Activated T-cell treated with anti-CD3 and anti-CD28 coated beads for 4 hours (primary cell): ENCODE data around the gene CCDC177.

Experiments used
- DNase-seq: peaks from one replicate; pipeline ENCODE4 v3.0.0-alpha.2; 2020

Gene CCDC177

DNA sequence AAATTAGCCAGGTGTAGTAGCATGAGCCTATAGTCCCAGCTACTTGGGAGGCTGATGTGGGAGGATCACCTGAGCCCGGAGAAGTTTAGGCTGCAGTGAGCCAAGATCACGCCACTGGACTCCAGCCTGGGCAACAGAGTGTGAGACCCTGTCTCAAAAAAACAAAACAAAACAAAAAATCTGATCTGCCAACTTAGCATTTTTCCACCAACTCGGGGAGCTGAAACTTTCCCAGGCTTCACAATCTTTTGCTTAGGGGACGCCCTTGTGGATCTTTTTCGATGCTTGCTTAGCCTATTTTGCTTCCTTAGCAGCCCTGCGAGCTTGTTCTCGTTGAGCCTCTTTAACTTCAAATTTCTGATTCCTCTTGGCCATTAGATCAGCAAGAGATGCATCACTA is 13.8 kb downstream of the CCDC177 start:
- no peak for DNase-seq

DNA sequence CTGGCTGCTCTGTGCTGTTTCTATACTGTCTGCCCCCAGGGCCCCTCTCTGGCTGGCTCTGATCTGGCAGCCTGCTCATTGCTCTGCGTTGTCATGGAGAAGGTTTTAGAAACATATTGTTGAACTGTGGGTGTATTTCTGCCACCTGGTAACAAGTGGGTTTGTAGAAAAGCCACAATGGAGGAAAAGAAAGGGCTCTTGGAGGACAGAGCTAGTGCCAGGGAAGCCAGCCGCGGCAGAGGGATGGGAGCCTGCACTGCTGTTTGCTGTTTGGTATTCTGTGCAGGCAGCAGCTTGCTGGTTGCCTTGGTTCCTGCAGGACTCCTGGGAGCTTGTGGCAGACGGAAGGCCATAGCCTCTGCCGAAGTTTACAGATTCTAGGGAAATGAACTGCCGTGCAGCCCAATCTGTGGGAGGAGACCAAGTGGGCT is 15.1 kb downstream of the CCDC177 start:
- DNase-seq: no peak

DNA sequence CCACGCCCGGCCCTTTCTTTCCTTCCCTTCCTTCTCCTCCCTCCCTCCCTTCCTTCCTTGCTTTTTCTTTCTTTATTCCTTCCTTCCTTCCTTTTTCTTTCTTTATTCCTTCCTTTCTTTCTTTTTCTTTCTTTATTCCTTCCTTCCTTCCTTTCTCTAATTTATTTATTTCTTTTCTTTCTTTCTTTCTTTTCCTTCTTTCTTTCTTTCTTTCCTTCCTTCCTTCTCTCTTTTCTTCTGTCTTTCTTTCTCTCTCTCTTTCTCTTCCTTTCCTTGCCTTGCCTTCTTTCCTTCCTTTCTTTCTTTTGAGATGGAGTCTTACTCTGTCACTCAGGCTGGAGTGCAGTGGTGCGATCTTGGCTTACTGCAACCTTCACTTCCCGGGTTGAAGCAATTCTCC is 15.9 kb downstream of the CCDC177 start:
- DNase-seq: no peak

DNA sequence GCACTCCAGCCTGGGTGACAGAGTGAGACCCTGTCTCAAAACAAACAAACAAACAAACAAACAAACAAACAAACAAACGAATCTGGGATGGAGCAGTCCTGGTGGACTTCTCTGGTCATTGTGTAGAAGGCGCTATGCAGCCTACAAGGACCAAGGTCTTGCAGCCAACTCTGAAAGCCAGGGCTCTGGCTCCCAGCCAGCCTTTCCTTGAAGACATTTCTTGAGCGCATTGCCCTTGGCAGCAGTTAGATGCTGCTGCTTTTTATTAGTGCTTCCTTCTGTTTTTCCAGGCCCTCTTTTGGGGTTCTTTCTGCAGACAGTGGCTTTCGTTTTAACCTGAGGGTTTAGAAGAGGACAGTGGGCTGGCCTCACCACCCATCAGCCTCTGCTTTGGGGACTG is 20.2 kb downstream of the CCDC177 start:
- DNase-seq: no peak

DNA sequence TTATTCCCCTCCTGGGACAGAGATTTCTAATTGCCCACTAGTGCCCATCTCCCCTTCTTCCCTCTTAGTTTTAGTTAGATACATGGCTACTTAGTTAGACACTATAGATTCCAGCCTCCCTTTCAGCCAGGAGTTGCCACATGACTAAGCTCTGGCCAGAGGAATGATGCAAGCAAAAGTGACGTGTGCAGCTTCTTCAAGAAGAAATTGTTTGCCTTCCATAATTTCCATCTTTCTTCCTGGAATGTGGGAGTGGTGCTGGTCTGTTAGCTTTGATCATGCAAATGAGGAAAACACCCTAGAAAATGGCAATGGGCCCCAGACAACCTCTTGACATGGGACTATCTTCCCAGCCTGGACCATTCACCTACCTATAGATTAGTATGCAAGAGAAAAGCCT is 21.4 kb downstream of the CCDC177 start:
- DNase-seq: no peak

DNA sequence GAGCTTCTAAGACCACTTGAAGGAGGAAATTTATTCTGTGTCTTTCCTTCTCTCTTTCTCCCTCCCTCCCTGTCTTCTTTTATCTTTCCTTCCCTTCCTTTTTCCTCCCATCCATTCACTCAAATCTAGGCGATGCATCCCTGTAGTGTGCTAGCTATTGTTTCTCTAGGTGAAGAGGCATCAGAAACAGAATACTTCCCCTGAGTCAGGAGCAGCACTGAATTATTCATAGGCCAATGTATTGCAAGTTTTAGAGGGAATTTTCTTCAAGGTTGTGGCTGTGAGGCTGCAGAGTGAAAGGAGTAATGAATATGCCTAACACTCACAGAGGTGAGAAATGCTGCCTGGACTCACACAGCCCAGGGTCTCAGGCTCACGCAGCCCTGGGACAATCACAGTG is 23.2 kb downstream of the CCDC177 start:
- DNase-seq: no peak

DNA sequence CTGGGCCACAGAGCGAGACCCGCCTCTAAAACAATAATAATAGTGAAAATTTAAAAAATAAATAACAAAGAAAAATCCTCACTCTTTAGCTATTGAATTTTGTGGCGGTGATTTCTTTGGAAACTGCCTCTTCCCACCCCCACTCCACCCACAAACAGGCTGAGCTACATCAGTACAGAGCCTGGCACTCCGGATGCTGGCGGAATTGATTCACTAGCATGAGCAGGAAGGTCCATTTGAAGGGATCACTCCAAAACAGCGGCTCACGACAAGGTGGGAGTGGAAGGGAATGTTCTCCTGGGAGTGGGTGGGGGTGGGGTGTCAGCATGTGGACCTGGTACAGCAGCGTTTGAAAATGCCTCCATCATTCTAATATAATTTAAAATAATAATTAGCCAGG is 26.1 kb downstream of the CCDC177 start:
- no peak for DNase-seq

DNA sequence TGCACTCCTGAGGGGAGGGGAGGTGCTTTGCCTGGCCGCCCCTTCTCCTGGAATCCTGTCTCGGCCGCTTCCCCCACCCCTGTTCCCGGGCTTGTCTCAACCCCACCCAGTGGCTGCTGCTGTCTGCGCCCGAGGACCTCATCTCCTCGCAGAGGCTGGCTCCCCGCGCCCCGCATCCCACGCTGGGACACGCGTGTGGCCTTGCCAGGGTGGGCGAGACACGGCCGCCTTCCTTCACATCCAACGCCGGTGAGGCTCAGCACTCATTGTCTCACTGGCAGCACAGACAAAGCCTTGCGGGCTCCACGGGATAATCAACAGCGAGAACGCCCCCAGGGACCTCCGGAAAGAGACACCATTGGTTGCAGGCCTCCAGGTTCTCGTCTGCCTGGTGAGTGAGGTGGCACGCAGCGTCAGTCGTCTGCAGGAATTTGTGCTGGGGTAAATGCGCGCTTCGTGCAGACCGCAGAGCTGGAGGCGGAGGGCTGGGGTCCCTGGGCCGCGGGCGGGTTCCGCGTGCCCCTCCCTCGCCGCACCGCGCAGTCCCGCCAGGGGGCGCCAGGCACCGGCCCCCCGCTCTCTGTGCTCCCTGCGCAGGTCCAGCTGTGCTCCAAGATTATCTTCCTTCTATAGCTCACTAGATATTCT is 26.8 kb downstream of the CCDC177 start:
- no peak for DNase-seq

DNA sequence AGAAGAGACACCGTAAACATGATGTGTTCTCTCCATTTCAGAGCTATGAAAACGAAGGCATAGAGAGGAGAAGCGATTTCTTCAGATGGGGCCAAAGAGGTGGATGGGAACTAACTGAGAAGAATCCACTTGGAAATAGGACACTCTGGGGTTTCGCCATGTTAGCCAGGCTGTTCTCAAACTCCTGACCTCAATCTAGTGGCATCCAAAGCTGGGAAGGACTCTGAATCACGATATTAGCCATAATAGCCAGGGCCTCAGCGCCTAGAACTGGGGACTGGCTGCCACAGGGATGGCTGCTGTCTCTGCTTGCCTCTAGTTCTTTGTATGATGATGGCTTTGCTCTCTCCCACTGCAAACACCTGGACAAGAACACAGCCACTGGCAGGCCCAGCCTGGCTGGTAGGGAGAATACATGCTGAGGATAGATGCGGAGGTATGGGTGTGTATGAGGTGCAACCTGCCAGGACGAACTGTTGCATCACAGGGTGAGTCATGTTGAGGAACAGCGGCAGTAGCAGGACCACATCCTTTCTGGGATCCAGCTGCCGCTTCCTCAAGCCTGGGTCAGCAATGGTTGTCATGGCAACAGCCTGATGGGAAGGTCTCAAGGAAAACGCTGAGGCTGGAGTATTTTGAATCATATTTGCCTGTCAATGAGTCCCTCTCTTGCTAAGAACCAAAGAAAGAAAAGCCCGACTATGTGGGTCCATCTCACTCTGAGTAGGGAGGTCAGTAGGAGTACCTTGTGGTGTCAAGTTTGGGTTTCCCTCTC is 31.1 kb downstream of the CCDC177 start:
- no peak for DNase-seq

DNA sequence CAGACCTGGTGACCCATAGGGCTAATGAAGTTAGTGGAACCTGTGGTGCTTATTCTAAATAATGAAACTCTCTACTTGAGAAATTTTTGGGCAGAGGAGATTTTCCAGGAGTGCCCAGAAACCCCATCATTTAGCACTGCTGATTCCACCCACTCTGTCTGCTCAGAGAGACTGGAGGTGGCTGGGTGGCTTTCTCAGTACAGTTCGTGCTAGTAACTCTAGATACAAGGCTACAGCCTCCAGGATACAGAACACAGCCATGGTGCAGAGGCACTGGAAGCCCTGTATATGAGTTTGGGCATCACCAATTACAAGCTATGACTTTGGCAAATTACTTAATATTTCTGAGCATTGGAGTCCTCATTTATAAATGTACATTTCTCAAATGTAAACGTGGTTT is 32.4 kb downstream of the CCDC177 start:
- no peak for DNase-seq

DNA sequence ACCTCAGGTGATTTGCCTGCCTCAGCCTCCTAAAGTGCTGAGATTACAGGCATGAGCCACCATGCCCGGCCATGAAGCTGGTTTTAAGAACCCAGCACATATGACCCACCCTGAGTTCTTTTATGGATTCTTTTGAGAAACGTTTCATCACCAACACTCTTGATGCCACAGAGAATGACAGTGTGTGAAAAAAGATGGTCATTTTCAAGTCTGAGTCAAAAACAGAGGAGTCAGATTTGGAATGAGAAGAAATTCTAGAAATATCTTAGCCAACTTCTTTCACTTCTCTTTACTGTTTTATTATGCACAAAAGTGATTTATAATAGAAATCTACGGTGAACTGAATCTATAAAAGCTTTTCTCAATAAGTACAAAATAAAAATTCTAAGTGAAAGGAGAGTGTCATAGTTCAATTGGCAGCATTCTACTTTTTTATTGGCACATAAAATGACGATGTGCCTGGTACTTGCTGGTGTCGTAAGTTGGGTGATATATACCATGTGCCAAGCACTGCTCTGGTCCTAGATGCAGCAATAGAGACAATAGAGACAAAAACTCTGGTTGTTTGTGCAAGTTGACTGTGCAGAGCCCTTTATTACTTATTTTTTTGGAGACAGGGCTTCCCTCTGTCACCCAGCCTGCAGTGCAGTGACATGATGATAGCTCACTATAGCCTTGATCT is 33.9 kb downstream of the CCDC177 start:
- DNase-seq: no peak

DNA sequence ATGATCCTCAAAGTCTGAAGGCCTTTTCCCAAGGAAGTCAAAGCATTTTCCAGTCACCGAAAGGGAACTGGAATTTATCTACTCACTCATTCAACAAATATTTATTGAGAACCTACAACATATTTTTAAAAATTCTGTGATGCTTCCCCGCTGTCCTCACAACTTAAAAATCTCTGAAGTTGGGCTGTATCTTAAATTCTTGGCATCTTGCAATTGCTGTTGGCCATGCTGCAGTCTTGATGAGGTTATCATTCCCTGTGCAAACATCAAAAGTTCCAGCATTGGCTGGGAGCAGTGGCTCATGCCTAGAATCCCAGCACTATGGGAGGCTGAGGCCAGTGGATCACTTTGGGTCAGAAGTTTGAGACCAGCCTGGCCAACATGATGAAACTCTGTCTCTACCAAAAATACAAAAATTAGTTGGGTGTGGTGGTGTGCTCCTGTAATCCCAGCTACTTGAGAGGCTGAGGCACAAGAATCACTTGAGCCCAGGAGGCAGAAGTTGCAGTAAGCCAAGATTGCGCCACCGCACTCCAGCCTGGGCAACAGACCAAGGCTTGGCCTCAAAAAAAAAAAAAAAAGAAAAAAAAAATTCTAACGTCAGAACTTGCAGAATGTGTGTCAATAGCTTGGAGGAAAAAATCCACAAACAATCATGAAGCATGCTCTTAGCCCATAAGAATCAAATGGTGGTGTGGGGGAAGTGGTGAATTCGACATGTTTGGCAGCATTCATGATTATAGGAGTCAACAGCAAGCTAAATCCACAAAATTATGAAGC is 34.9 kb downstream of the CCDC177 start:
- DNase-seq: no peak

DNA sequence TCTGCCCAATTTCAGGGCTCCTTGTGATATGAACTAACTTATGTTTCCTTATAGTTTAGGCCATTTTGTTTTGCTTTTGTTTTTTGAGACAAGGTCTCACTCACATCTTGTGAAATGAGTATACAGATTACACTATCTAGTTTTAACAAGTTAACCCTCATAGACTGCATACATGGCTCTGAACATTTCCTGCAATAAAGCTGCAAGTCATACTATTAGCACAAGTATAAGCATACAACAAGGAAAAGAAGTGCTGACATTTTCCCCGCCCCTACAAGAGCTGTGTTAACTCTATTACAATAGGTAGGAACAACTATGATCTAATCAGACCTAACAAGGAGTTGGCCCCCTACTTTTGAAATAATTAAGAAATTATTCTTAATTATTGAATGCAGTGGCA is 35.9 kb downstream of the CCDC177 start:
- DNase-seq: no peak

DNA sequence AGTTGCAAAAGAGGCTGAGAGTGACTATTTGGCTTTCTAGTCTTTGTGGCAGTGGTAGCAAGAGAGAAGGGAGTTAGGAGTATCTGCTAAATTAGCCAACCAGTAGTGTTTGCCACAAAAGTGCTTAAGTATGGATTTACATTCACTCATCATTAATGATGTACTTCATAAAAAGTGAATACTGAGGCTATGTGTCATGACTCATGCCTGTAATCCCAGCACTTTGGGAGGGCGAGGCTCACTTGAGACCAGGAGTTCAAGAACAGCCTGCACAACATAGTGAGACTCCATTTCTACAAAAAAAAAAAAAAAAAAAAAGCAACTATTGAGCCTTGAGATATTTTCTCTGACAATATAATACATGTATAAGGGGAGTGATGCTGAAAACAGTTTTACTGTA is 36.8 kb downstream of the CCDC177 start:
- no peak for DNase-seq

DNA sequence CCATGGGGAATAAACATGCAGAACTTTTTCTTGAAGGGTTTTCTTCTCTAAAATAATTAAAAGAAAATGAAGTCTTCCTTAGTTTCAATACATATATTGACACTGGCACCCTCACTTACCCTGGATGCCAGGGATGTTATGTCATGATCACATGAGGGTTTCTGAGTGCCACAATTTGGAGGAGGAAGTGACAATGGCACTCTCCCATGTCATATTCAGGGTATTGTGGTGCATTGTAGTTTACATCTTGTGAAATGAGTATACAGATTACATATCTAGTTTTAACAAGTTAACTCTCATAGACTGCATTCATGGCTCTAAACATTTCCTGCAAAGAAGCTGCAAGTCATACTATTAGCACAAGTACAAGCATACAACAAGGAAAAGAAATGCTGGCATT is 37.7 kb downstream of the CCDC177 start:
- no peak for DNase-seq

DNA sequence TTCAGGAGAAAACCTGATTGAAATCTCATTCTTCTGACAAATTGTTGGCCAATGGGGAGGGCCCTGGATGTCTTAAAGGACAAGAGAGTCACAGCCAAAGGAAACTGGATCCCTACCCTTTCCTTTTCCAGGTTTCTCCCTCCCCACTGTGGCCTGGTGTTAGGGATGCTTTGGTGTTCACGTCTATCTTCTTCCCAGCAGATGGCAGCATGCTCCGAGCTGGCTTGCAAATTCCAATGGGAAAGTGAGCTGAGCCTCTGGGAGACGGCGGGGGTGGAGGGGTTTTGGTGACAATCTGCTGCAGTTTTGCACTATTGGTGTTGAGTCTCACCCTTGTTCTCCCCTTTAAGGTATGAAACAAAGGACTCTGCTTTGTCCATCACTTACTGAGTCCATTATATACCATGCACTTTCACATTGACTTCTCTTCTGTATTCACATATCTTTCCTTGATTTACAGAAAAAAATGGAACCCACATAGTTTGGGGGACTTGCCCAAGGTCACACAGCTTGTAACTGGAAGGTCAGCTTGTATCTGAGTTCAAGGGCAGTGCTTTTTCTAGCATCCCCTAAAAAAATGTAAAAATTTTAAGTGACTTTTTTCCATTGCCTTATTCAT is 39.3 kb downstream of the CCDC177 start:
- no peak for DNase-seq

DNA sequence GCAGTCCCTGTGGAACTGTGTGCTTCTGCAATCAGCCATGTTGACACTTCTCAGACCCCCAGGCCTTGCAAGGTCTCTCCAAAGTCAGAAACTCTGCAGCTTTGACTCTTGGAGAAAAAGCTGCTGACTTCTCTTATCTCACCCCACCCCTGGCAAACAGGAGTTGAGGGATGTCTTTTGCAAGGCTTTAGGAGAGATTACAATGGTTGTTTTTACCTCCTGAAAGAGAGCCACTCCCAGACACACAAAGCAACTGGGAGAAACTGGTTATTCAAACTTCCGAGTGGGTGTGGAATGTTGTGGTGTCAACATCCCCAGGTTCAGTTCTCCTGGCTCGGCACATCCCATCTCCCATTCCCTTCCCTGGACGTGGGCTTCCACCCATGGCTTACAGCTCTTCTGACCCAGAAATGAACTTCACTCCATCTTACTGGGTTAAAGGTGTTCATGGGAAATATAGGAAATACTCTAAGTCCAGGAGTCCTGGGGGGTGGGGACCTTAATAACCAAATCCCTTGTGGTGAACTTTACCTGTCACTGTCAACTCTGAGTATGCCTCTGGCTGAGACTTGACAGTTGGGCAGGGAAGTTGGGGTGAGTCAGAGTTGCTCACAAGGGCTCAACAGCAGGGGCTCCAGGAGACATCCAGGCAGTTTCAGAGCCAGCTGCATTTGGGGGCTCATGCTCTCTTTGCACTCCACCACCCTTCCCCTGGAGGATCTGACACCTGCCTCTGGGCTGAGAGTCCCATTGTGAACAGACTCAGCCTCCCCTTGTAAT is 41.9 kb downstream of the CCDC177 start:
- no peak for DNase-seq

DNA sequence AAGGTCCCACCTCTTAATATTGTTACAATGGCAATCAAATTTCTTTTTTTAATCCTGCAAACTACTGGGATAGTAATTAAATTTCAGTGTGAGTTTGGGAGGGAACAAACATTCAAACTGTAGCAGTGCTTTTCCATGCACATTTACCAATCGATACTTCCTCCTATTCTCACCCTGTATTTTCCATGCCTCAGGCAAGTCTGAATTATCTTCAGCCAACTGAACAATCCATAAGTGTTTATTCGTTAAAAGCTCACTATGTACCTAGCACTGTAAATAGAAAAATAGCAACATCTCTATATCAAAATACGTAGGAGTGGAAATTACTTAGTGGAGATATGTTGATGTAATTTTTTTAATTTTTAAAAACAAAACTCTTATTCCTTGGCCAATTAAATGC is 43.5 kb downstream of the CCDC177 start:
- DNase-seq: no peak

DNA sequence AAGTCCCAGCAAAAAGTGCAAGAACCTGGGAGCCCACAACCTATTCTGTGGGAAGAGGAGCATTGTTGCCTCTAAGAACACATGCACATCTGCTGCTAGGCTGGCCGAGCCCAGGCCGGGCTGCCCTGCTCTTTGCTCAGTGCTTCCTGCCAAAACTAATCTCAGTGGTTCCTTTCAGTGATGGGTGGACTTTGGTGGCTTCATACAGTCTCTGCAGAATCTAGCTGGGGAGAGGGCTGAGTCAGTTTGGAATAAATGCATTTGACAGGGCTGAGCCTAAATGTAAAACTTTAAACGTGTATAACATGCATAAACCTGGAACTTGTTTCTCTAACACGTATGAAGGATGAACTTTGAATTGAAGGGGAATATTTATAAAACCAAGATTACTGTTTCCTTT is 44.6 kb downstream of the CCDC177 start:
- DNase-seq: no peak

DNA sequence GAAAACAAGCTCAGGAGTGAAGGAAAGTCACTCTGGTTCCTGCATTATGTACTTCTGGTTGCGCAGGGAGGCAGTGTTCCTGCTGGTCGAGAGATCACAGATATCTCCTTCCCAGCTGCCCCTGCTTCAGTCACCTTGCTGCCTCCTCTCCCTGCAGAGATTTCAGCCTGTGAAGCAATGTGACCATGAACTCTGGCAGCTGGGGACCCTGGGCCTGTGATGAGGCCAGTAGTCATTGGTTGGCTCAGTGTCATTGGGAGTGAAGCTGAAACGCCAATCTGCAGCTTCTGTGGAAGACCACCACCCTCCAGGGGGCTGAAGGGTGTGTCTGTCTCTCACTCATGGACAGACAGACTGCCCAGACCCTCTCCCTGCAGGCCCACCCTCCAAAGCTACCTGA is 45.1 kb downstream of the CCDC177 start:
- DNase-seq: no peak

DNA sequence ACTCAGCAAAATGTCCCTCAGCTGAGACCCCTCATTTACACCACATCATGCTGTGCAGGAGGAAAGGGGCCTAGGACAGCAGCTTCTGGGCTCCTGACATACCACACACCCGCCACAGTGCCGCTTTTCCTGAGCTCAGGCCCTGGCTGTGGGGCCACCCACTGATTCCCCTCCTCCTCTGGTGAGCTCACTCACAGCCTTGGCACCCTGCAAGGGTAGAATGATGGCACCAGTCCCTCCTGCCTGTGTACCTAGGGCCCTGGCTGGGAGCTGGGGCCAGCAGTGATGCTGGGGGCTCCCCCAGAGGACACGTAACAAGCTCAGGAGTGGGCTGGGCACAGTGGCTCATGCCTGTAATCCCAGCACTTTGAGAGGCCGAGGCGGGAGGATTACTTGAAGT is 45.7 kb downstream of the CCDC177 start:
- no peak for DNase-seq

DNA sequence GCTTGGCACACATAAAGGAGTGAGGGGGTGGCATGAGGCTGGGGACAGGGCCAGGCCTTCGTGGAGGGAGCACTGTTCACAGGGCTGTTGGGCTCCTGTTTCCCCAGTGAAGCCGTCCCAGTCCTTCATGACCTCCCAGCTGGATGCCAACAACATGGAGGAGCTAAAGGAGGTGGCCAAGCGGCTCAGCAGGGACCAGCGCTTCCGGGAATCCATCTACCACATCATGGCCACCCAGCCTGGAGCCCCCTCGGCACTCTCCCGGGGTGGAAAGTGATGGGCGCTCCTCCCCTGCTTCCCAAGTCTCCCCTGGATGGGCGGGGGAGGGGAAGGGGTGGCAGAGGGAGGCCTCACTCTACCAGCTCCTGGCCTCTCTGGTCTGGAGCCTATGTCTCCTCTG is 46.5 kb downstream of the CCDC177 start:
- DNase-seq: no peak
